Lower lobe of right lung (tissue), 2 donors: Measurements from ENCODE around the gene LUM. TPM values are rescaled to one million over a fixed set of nuclear protein-coding genes. Genes with fewer than 3 reads are reported as not detected.

Experiments used
- ATAC-seq, 2 donors: fragments of 200-7000 bp; cut with Tn5 transposase; one replicate each; pipeline ENCODE4 v1.9.1; 2020 to 2022; ENCODE audit warnings: mild to moderate bottlenecking in 2 of 2, moderate library complexity in 2 of 2
- DNase-seq: peaks from one replicate; pipeline ENCODE4 v3.0.0-alpha.2; 2020
- H3K27ac ChIP-seq: fragments of 200-600 bp; one replicate; pipeline ENCODE4 v1.8.0; 2022
- H3K27me3 ChIP-seq: fragments of 200-600 bp; one replicate; pipeline ENCODE4 v1.8.0; 2022; ENCODE audit warnings: low read depth
- H3K36me3 ChIP-seq: fragments of 200-600 bp; one replicate; pipeline ENCODE4 v1.8.0; 2022; ENCODE audit warnings: mild to moderate bottlenecking
- H3K4me1 ChIP-seq: fragments of 200-600 bp; one replicate; pipeline ENCODE4 v1.8.0; 2022
- H3K4me3 ChIP-seq: fragments of 200-600 bp; one replicate; pipeline ENCODE4 v1.8.0; 2022; ENCODE audit warnings: mild to moderate bottlenecking
- H3K9me3 ChIP-seq: fragments of 200-600 bp; one replicate; pipeline ENCODE4 v1.8.0; 2022
- intact Hi-C: fragments of 100-400 bp; cut with DNase I; formaldehyde crosslinking; loops from one replicate; pipeline ENCODE4 v1.11.0; 2022
- total RNA-seq: library from RNA; stranded (reverse); fragmentation: NEBNext Ultra II Directional; extraction: Animal tissue kit (Norgen Biotek cat#: 25700); gene quantifications from one replicate; pipeline ENCODE4 v1.2.1, GENCODE V29; 2021
- TF ChIP-seq, protein P1 (sequence below): fragments of 200-600 bp; IDR thresholded peaks from one replicate; pipeline ENCODE4 v1.8.0; 2022; ENCODE audit warnings: antibody characterized with exemption, mild to moderate bottlenecking
- donor health status: DM: no; HTN: yes; CAD: no; lungs with severe emphysema.

The LUM gene
- total RNA-seq, 1 donor from 2014 or later, result 227 TPM

GRCh38 chr12:91133871-91134270 lies 22.6 kb upstream of the LUM start:
- Histone ChIP-seq H3K9me3 (no peaks in the 10 kb centered on the region), H3K27ac (no peak overlapping the region), H3K4me1 (peaks cover 5% of the 10 kb centered on the region), H3K4me3 (no peak overlapping the region), H3K27me3 (no peaks in the 10 kb centered on the region), H3K36me3 (no peaks in the 10 kb centered on the region)
- no peak for ATAC-seq
- intact Hi-C loops, result no loop called here
- no peak for DNase-seq
- TF ChIP-seq, protein P1, sequence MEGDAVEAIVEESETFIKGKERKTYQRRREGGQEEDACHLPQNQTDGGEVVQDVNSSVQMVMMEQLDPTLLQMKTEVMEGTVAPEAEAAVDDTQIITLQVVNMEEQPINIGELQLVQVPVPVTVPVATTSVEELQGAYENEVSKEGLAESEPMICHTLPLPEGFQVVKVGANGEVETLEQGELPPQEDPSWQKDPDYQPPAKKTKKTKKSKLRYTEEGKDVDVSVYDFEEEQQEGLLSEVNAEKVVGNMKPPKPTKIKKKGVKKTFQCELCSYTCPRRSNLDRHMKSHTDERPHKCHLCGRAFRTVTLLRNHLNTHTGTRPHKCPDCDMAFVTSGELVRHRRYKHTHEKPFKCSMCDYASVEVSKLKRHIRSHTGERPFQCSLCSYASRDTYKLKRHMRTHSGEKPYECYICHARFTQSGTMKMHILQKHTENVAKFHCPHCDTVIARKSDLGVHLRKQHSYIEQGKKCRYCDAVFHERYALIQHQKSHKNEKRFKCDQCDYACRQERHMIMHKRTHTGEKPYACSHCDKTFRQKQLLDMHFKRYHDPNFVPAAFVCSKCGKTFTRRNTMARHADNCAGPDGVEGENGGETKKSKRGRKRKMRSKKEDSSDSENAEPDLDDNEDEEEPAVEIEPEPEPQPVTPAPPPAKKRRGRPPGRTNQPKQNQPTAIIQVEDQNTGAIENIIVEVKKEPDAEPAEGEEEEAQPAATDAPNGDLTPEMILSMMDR, result no peak

DNA sequence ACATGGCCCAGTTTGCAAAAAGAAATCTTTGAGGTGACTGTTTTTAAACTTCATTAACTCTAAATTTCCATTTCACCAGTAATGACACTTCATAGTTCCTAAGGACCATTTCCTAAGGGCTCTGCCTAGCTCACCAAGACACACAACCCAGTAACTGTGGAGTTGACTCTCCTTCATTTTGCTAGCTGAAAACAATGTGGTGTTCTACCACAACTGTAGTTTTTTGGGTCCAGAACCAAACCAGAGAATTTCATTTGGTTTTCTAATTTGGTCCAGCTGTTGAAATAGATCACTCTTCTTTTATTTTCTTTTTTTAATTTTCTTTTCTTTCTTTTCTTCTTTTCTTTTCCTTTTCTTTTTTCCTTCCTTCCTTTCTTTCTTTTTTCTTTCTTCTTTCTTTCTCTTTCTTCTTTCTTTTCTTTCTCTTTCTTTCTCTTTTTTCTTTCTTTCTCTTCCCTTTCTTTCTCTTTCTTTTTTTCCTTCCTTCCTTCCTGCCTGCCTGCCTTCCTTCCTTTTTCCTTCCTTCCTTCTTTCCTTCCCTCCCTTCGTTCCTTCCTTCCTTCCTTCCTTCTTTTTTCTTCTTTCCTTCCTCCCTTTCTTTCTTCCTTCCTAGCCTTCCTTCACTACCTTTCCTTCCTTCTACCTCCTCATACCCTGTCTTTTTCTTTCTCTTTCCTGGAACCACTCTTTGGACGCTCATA lies 18.5 kb upstream of the LUM start:
- DNase-seq (no peak), ATAC-seq (no peak)
- H3K36me3 ChIP-seq, result no peaks in the 10 kb centered on the region
- no peaks in the 10 kb centered on the region for H3K9me3 ChIP-seq
- TF ChIP-seq, protein P1, result no peak
- no peak overlapping the region for H3K27ac ChIP-seq
- H3K4me1 ChIP-seq, result no peaks in the 10 kb centered on the region
- no peaks in the 10 kb centered on the region for H3K27me3 ChIP-seq
- intact Hi-C loops, result no loop called here
- H3K4me3 ChIP-seq, result no peak overlapping the region

- no peaks in the 10 kb centered on the region for H3K27me3 ChIP-seq
- ATAC-seq (no peak), DNase-seq (no peak)
- H3K4me3 ChIP-seq, result no peak overlapping the region
- H3K27ac ChIP-seq, result no peak overlapping the region
- TF ChIP-seq, protein P1, result no peak
- no peaks in the 10 kb centered on the region for H3K9me3 ChIP-seq
- H3K4me1 ChIP-seq, result no peaks in the 10 kb centered on the region
- no peaks in the 10 kb centered on the region for H3K36me3 ChIP-seq
- intact Hi-C loops, result no loop called here
Measured at GRCh38 chr12:91127751-91128150, 16.5 kb upstream of the LUM start.

GRCh38 chr12:91127306-91127705 lies 16.0 kb upstream of the LUM start:
- Histone ChIP-seq H3K27me3 (no peaks in the 10 kb centered on the region), H3K4me3 (no peak overlapping the region), H3K36me3 (no peaks in the 10 kb centered on the region), H3K9me3 (no peaks in the 10 kb centered on the region), H3K27ac (no peak overlapping the region), H3K4me1 (no peaks in the 10 kb centered on the region)
- intact Hi-C loops, result no loop called here
- ATAC-seq, result no peak
- DNase-seq, result no peak
- TF ChIP-seq, protein P1, result no peak

GRCh38 chr12:91126516-91126915 lies 15.2 kb upstream of the LUM start:
- intact Hi-C loops, result no loop called here
- H3K36me3 ChIP-seq, result no peaks in the 10 kb centered on the region
- DNase-seq (no peak), ATAC-seq (no peak)
- no peak overlapping the region for H3K4me3 ChIP-seq
- H3K27ac ChIP-seq, result no peak overlapping the region
- H3K9me3 ChIP-seq, result no peaks in the 10 kb centered on the region
- no peaks in the 10 kb centered on the region for H3K4me1 ChIP-seq
- no peaks in the 10 kb centered on the region for H3K27me3 ChIP-seq
- TF ChIP-seq, protein P1, result no peak
